ENCODE measurements around the gene GRIN3A.

The GRIN3A gene

GRCh38 chr9:101737165-101737704 lies 1.2 kb downstream of the GRIN3A start:
- TF ChIP-seq NFIC (IDR thresholded peaks at IDR 0.05) (no peak), RAD21 (IDR thresholded peaks at IDR 0.05; ENCODE audit: low read depth) (no peak), MAX (IDR thresholded peaks at IDR 0.05) (no peak)

- TF ChIP-seq YY1 (IDR thresholded peaks at IDR 0.05; ENCODE audit: low read depth) (no peak), TCF12 (IDR thresholded peaks at IDR 0.05; ENCODE audit: low read depth) (no peak), REST (IDR thresholded peaks at IDR 0.05; ENCODE audit: low read depth) (peak; percentile 89)
These were observed 1.7 kb downstream of the GRIN3A start for GRCh38 chr9:101736717-101737116.

- TF ChIP-seq ZBTB7A (IDR thresholded peaks at IDR 0.05; ENCODE audit: low read depth) = no peak
- TF ChIP-seq CREB1 (IDR thresholded peaks at IDR 0.05; ENCODE audit: low read depth) = no peak
- no peak for TF ChIP-seq CEBPB (IDR thresholded peaks at IDR 0.05)
- TF ChIP-seq EP300 (IDR thresholded peaks at IDR 0.05; ENCODE audit: borderline replicate concordance) = no peak
- TF ChIP-seq TAF1 (IDR thresholded peaks at IDR 0.05; ENCODE audit: low read depth) = no peak
- no peak for TF ChIP-seq EGR1 (IDR thresholded peaks at IDR 0.05)
- TF ChIP-seq YY1 (IDR thresholded peaks at IDR 0.05; ENCODE audit: low read depth) = no peak
- no peak for TF ChIP-seq NFIC (IDR thresholded peaks at IDR 0.05)
- no peak for TF ChIP-seq USF1 (IDR thresholded peaks at IDR 0.05)
- no peak for TF ChIP-seq RAD21 (IDR thresholded peaks at IDR 0.05; ENCODE audit: low read depth)
- TF ChIP-seq REST (IDR thresholded peaks at IDR 0.05; ENCODE audit: low read depth) = no peak
- no peak for TF ChIP-seq TEAD4 (IDR thresholded peaks at IDR 0.05)
These were observed 7.0 kb downstream of the GRIN3A start for GRCh38 chr9:101731429-101731828.

GRCh38 chr9:101727612-101728524 lies 10.6 kb downstream of the GRIN3A start:
- 0 out of 2 replicates have a peak, but pooled peaks have one; percentile 24 for TF ChIP-seq TEAD4 (IDR thresholded peaks at IDR 0.05)
- no peak for TF ChIP-seq YY1 (IDR thresholded peaks at IDR 0.05; ENCODE audit: low read depth)
- TF ChIP-seq RAD21 (IDR thresholded peaks at IDR 0.05; ENCODE audit: low read depth) = peak; percentile 65

- TF ChIP-seq RAD21 (IDR thresholded peaks at IDR 0.05; ENCODE audit: low read depth) (no peak), TCF12 (IDR thresholded peaks at IDR 0.05; ENCODE audit: low read depth) (no peak), FOXM1 (IDR thresholded peaks at IDR 0.05; ENCODE audit: borderline replicate concordance, low read depth) (no peak), TEAD4 (IDR thresholded peaks at IDR 0.05) (no peak), REST (IDR thresholded peaks at IDR 0.05; ENCODE audit: low read depth) (no peak), ZBTB7A (IDR thresholded peaks at IDR 0.05; ENCODE audit: low read depth) (no peak), CEBPB (IDR thresholded peaks at IDR 0.05) (no peak), TAF1 (IDR thresholded peaks at IDR 0.05; ENCODE audit: low read depth) (no peak), CREB1 (IDR thresholded peaks at IDR 0.05; ENCODE audit: low read depth) (no peak), EGR1 (IDR thresholded peaks at IDR 0.05) (no peak), EP300 (IDR thresholded peaks at IDR 0.05; ENCODE audit: borderline replicate concordance) (no peak), NFIC (IDR thresholded peaks at IDR 0.05) (no peak)
These were observed 20.3 kb downstream of the GRIN3A start for GRCh38 chr9:101718192-101718591.
